Loucy (cell line): ENCODE data around the gene NFS1.

Experiments
- H2AFZ ChIP-seq: fragments of 200-600 bp; sonication (generic); 2 replicates; pipeline ENCODE4 v1.6.0; 2016; ENCODE audit warnings: antibody characterized with exemption, mild to moderate bottlenecking, low read length, moderate library complexity
- H3F3A ChIP-seq: fragments of 200-600 bp; 2 replicates; pipeline ENCODE4 v1.6.0; 2016; ENCODE audit warnings: antibody characterized with exemption, low read depth, mild to moderate bottlenecking
- H3K27me3 ChIP-seq: fragments of 200-600 bp; sonication (generic); 2 replicates; pipeline ENCODE4 v1.6.1; 2014; ENCODE audit warnings: low read length, mild to moderate bottlenecking; ENCODE audit not compliant: insufficient read depth, poor library complexity, severe bottlenecking
- H3K36me3 ChIP-seq: fragments of 200-600 bp; sonication (generic); 2 replicates; pipeline ENCODE4 v1.6.1; 2016; ENCODE audit warnings: low read length; ENCODE audit not compliant: insufficient read depth
- H3K4me1 ChIP-seq: fragments of 200-600 bp; sonication (generic); 2 replicates; pipeline ENCODE4 v1.5.1; 2014; ENCODE audit warnings: low read length, mild to moderate bottlenecking; ENCODE audit not compliant: insufficient read depth, poor library complexity, severe bottlenecking
- H3K4me2 ChIP-seq: fragments of 200-600 bp; sonication (generic); 2 replicates; pipeline ENCODE4 v1.6.0; 2014; ENCODE audit warnings: antibody characterized with exemption, low read length, low read depth, mild to moderate bottlenecking; ENCODE audit not compliant: poor library complexity, severe bottlenecking
- H3K4me3 ChIP-seq: fragments of 200-600 bp; sonication (generic); 2 replicates; pipeline ENCODE4 v1.5.1; 2014; ENCODE audit warnings: low read length, mild to moderate bottlenecking, mixed read lengths; ENCODE audit not compliant: poor library complexity, severe bottlenecking
- H3K79me2 ChIP-seq: fragments of 200-600 bp; sonication (generic); 2 replicates; pipeline ENCODE4 v1.6.1; 2014; ENCODE audit warnings: low read length; ENCODE audit not compliant: insufficient read depth
- H3K9ac ChIP-seq: fragments of 200-600 bp; sonication (generic); 2 replicates; pipeline ENCODE4 v1.6.0; 2014; ENCODE audit warnings: mild to moderate bottlenecking, low read depth, low read length, moderate library complexity; ENCODE audit not compliant: poor library complexity, severe bottlenecking
- H3K9me2 ChIP-seq: fragments of 200-600 bp; sonication (generic); replicated peaks from 2 replicates; pipeline ENCODE4 v1.6.1; 2016; ENCODE audit warnings: low read depth, low read length, mixed read lengths
- H3K9me3 ChIP-seq: fragments of 200-600 bp; sonication (generic); 2 replicates; pipeline ENCODE4 v1.6.1; 2014; ENCODE audit warnings: mild to moderate bottlenecking, antibody characterized with exemption, low read length, low read depth; ENCODE audit not compliant: insufficient read depth
- H4K20me1 ChIP-seq: fragments of 200-600 bp; sonication (generic); 2 replicates; pipeline ENCODE4 v1.6.0; 2014; ENCODE audit warnings: antibody characterized with exemption, low read length, mild to moderate bottlenecking; ENCODE audit not compliant: insufficient read depth, poor library complexity, severe bottlenecking
- EZH2phosphoT487 ChIP-seq: fragments of 200-600 bp; IDR thresholded peaks from 2 replicates; pipeline ENCODE4 v1.6.1; 2018; ENCODE audit warnings: antibody characterized with exemption, mild to moderate bottlenecking, moderate library complexity, borderline replicate concordance
- TF ChIP-seq, protein P1 (sequence below): fragments of 200-600 bp; sonication (generic); conservative IDR thresholded peaks from 2 replicates; pipeline ENCODE4 v1.5.1; 2014; ENCODE audit warnings: mild to moderate bottlenecking, antibody characterized with exemption, low read length

NFS1 gene

DNA sequence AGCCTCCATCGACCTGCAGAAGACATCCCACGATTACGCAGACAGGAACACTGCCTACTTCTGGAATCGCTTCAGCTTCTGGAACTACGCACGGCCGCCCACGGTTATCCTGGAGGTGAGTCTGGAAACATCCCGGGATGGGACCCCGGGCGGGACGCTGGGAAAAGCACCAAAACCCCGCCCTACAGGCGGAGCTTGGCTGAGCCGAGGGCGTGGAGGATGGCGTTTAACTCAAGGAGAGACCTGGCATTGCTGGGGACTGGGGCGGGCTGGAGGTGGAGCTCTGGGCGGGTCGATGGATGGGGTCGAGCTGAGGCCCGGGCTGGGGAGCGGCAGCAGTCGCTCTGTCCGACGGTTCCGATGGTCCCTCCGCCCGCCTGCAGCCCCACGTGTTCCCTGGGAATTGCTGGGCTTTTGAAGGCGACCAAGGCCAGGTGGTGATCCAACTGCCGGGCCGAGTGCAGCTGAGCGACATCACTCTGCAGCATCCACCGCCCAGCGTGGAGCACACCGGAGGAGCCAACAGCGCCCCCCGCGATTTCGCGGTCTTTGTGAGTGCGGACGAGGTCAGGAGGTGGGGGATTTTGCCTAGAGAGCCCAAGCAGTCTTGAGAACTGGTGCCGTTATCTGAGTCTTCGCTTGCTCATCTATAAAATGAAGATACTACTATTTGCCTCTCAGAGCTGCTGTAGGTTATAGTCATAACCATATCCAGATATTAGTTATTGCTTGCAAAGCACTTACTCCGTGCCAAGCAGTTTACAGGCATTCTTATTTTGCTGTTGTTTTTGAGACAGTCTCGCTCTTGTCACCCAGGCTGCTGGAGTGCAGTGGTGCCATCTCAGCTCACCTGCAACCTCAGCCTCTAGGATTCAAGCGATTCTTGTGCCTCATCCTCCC, 79.7 kb downstream of the NFS1 start:
- peak overlapping the region; percentile 44 for H3K9ac ChIP-seq

GRCh38 chr20:35618263-35619131, 80.7 kb downstream of the NFS1 start:
- Histone ChIP-seq H2AFZ (peak overlapping the region; percentile 84), H3K4me1 (peaks cover 28% of the 10 kb centered on the region), H3F3A (0 out of 2 replicates have a peak, but pooled peaks cover 2% of the 10 kb centered on the region), H3K36me3 (no peaks in the 10 kb centered on the region; the same call in 1 of the 2 replicates), H4K20me1 (no peaks in the 10 kb centered on the region), H3K79me2 (no peaks in the 10 kb centered on the region), H3K4me2 (peak overlapping the region; percentile 96), H3K27me3 (no peaks in the 10 kb centered on the region), H3K9ac (peak overlapping the region; percentile 75), H3K4me3 (peak overlapping the region; percentile 77), H3K9me3 (no peaks in the 10 kb centered on the region), H3K9me2 (no peaks in the 10 kb centered on the region)
- TF ChIP-seq, protein P1, sequence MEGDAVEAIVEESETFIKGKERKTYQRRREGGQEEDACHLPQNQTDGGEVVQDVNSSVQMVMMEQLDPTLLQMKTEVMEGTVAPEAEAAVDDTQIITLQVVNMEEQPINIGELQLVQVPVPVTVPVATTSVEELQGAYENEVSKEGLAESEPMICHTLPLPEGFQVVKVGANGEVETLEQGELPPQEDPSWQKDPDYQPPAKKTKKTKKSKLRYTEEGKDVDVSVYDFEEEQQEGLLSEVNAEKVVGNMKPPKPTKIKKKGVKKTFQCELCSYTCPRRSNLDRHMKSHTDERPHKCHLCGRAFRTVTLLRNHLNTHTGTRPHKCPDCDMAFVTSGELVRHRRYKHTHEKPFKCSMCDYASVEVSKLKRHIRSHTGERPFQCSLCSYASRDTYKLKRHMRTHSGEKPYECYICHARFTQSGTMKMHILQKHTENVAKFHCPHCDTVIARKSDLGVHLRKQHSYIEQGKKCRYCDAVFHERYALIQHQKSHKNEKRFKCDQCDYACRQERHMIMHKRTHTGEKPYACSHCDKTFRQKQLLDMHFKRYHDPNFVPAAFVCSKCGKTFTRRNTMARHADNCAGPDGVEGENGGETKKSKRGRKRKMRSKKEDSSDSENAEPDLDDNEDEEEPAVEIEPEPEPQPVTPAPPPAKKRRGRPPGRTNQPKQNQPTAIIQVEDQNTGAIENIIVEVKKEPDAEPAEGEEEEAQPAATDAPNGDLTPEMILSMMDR = no peak
- TF ChIP-seq EZH2phosphoT487 = no peak

More for the DNA sequence above, 79.7 kb downstream of the NFS1 start:
- no peaks in the 10 kb centered on the region for H3K9me3 ChIP-seq
- peak overlapping the region; percentile 96 for H3K4me2 ChIP-seq
- H2AFZ ChIP-seq = peak overlapping the region; percentile 89
- H3K4me3 ChIP-seq = peak overlapping the region; percentile 77
- no peaks in the 10 kb centered on the region for H4K20me1 ChIP-seq
- no peaks in the 10 kb centered on the region for H3K9me2 ChIP-seq
- H3K4me1 ChIP-seq = peaks cover 28% of the 10 kb centered on the region
- no peaks in the 10 kb centered on the region; the same call in 1 of the 2 replicates for H3K36me3 ChIP-seq
- H3F3A ChIP-seq = 0 out of 2 replicates have a peak, but pooled peaks cover 2% of the 10 kb centered on the region
- TF ChIP-seq, protein P1 = peak; percentile 76
- TF ChIP-seq EZH2phosphoT487 = no peak
- H3K79me2 ChIP-seq = no peaks in the 10 kb centered on the region
- H3K27me3 ChIP-seq = no peaks in the 10 kb centered on the region
